ENCODE measurements around the gene AKAP17A.

DNA sequence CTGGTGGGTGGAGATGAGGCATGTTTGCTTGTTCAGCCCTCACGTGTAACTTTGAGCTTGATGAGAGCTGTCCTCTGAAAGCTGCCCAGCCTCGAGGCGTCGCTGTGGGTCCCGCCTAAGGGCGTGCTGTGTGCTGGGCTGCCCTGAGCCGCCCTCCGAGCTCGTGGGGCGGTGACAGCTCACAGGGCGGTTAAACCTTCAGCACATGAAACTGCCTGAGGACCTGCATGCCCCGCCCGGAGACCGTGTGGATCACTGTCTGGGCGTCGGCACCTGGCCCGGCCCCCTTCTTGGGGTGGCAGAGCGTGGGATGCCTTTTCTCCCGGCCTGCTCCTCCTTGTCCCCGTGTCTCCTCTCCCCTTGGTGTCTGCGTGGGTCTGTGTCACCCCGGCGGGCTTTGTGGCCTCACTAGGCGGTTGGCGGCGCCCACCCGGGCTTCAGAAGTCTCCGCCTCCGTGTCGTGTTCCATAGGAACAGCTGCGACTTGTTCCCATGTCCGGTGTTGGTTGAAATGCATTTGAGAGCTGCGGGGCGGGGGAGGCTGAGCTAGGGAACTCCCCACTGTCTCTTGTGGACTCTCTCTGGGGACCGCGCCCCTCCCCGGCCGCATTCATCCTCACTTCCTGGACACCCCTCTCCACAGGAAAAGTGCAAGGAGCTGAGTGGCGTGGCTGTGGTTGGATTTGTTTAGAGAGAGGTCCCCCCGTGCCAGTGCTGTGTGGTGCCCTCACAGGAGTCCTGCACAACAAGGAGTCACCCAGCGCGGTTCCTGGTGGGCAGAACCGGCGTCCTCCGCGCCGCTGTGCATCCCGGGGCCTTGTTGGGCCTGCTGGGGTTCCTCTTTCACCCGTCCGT is 6.8 kb downstream of the AKAP17A start:
- TF ChIP-seq RNF2 (IDR thresholded peaks at IDR 0.05) = no peak
- no peak for TF ChIP-seq ZBTB8A (IDR thresholded peaks at IDR 0.05; ENCODE audit: partially characterized antibody)
- TF ChIP-seq CTBP1 (IDR thresholded peaks at IDR 0.05; ENCODE audit: borderline replicate concordance) = no peak
- TF ChIP-seq RBM22 (IDR thresholded peaks at IDR 0.05; ENCODE audit: low read depth, low read length, poor library complexity, severe bottlenecking) = no peak
- TF ChIP-seq RFX7 (CRISPR knock-in tag; IDR thresholded peaks at IDR 0.05) = no peak
- TF ChIP-seq STAT5B (CRISPR knock-in tag; IDR thresholded peaks at IDR 0.05) = no peak
- TF ChIP-seq, protein P1, sequence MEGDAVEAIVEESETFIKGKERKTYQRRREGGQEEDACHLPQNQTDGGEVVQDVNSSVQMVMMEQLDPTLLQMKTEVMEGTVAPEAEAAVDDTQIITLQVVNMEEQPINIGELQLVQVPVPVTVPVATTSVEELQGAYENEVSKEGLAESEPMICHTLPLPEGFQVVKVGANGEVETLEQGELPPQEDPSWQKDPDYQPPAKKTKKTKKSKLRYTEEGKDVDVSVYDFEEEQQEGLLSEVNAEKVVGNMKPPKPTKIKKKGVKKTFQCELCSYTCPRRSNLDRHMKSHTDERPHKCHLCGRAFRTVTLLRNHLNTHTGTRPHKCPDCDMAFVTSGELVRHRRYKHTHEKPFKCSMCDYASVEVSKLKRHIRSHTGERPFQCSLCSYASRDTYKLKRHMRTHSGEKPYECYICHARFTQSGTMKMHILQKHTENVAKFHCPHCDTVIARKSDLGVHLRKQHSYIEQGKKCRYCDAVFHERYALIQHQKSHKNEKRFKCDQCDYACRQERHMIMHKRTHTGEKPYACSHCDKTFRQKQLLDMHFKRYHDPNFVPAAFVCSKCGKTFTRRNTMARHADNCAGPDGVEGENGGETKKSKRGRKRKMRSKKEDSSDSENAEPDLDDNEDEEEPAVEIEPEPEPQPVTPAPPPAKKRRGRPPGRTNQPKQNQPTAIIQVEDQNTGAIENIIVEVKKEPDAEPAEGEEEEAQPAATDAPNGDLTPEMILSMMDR (IDR thresholded peaks at IDR 0.05 in 2 of 3, conservative IDR thresholded peaks at IDR 0.05 in 1 of 3; ENCODE audit: insufficient read depth in 2 of 3, low read depth in 1 of 3, low read length in 3 of 3) = no peak
- no peak for TF ChIP-seq CAMTA2 (CRISPR knock-in tag; conservative IDR thresholded peaks at IDR 0.05)
- TF ChIP-seq, protein P2, sequence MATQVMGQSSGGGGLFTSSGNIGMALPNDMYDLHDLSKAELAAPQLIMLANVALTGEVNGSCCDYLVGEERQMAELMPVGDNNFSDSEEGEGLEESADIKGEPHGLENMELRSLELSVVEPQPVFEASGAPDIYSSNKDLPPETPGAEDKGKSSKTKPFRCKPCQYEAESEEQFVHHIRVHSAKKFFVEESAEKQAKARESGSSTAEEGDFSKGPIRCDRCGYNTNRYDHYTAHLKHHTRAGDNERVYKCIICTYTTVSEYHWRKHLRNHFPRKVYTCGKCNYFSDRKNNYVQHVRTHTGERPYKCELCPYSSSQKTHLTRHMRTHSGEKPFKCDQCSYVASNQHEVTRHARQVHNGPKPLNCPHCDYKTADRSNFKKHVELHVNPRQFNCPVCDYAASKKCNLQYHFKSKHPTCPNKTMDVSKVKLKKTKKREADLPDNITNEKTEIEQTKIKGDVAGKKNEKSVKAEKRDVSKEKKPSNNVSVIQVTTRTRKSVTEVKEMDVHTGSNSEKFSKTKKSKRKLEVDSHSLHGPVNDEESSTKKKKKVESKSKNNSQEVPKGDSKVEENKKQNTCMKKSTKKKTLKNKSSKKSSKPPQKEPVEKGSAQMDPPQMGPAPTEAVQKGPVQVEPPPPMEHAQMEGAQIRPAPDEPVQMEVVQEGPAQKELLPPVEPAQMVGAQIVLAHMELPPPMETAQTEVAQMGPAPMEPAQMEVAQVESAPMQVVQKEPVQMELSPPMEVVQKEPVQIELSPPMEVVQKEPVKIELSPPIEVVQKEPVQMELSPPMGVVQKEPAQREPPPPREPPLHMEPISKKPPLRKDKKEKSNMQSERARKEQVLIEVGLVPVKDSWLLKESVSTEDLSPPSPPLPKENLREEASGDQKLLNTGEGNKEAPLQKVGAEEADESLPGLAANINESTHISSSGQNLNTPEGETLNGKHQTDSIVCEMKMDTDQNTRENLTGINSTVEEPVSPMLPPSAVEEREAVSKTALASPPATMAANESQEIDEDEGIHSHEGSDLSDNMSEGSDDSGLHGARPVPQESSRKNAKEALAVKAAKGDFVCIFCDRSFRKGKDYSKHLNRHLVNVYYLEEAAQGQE (IDR thresholded peaks at IDR 0.05; ENCODE audit: borderline replicate concordance) = no peak
- TF ChIP-seq, protein P2 (CRISPR knock-in tag; IDR thresholded peaks at IDR 0.05; ENCODE audit: low read depth) = no peak
- TF ChIP-seq NR1H2 (CRISPR knock-in tag; IDR thresholded peaks at IDR 0.05) = no peak
